HG02981 (cell line): ENCODE measurements around the gene COPA.
A peak's percentile ranks its signal among the peaks of the same experiment; 100 is the strongest.
"Not testable (repeated sequence)": the region's sequence is repeated elsewhere in the genome, so short reads cannot be mapped to it uniquely, and the experiment has no call there.

Experiments
- ATAC-seq: cut with Tn5 transposase; IDR thresholded peaks from one replicate; pipeline ENCODE4 v1.9.1; 2021; ENCODE audit warnings: mild to moderate bottlenecking, moderate library complexity; ENCODE audit not compliant: unreplicated experiment

COPA gene

DNA sequence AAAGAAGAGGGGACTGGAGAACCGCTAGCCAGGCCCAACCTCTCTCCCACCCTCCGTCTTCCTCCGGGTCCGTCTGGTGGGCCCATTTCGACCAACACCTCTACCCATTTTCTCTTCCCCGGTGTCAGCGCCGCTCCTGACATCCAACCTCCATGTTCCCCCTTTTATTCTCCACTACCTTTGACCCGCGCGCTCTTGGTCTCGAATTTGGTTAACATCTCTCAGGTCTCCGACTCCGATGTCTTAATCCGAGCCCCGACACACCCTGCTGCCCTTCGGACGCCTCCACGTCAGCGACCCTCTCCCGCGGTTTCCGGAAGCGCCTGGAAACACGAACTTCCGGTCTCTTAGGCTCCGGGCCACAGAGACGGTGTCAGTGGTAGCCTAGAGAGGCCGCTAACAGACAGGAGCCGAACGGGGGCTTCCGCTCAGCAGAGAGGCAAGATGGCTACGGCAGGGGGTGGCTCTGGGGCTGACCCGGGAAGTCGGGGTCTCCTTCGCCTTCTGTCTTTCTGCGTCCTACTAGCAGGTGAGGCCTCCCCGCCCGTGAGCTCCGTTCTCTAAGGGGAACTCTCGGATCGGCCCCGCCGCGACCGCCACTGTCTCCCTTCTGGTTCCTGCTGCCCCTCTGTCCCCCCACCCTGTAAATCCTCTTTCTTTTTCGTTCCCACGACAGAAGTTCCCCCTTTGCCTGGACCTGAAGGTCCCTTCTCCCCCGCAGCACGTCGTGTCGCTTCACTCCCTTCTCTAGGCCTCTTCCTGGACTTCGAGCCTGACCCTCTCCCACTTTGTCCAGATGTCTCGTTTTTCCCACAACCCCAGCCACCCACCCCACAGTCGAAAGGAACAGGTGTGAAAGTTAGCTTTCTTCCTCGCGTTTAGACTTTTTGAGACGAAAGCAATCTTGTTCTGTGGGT is at the start of gene COPA, which contains the start of gene NCSTN:
COPA (minus strand) TSS at position 298 of the 917 bp plus-strand sequence; CDS start at position 218, 80 bp downstream.
NCSTN (plus strand) TSS at position 431 of the 917 bp plus-strand sequence; CDS start at position 445, 14 bp downstream.
- ATAC-seq: peak; percentile 91

DNA sequence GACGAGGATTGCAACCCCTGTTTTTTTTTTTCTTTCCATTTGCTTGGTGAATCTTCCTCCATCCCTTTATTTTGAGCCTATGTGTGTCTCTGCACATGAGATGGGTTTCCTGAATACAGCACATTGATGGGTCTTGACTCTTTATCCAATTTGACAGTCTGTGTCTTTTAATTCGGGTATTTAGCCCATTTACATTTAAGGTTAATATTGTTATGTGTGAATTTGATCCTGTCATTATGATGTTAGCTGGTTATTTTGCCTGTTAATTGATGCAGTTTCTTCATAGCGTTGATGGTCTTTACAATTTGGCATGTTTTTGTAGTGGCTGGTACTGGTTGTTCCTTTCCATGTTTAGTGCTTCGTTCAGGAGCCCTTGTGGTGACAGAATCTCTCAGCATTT is 45.4 kb upstream of the COPA start:
- not testable (repeated sequence) for ATAC-seq

DNA sequence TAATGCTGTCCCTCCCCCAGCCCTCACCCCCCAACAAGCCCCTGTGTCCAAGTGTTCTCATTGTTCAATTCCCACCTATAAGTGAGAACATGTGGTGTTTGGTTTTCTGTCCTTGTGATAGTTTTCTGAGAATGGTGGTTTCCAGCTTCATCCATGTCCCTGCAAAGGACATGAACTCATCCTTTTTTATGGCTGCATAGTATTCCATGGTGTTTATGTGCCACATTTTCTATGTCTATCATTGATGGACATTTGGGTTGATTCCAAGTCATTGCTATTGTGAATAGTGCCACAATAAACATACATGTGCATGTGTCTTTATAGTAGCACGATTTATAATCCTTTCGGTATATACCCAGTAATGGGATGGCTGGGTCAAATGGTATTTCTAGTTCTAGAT is 41.8 kb upstream of the COPA start:
- ATAC-seq: not testable (repeated sequence)

DNA sequence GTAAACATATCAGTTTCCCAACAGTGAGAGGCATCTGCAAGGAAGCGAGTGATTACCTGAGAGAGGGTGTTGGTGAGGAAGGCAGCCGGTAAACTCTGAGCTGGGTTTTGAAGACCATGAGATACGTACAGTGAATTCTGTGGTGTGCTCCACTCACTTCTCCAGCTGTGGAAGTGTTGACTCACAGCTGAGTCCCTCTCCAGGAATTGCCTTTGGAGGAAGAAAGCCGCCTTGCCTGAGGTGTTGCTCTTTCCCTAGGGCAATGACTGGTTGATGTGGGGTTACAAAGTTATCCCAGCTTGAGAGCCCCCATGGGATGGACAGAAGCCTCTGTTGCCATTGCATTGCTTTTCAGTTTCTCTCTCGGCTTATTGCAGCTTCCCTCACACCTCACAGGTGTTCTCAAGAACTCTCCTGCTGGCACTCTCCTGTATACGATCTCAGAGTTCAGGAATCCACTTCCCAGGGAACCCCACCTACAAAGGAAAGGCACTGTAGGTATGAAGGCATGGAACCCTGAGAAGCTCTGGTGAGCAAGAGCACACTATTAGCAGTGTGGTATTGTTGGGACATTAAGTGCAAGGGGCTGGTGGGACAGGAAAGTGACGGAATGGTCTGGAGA is 34.6 kb upstream of the COPA start:
- ATAC-seq: no peak

DNA sequence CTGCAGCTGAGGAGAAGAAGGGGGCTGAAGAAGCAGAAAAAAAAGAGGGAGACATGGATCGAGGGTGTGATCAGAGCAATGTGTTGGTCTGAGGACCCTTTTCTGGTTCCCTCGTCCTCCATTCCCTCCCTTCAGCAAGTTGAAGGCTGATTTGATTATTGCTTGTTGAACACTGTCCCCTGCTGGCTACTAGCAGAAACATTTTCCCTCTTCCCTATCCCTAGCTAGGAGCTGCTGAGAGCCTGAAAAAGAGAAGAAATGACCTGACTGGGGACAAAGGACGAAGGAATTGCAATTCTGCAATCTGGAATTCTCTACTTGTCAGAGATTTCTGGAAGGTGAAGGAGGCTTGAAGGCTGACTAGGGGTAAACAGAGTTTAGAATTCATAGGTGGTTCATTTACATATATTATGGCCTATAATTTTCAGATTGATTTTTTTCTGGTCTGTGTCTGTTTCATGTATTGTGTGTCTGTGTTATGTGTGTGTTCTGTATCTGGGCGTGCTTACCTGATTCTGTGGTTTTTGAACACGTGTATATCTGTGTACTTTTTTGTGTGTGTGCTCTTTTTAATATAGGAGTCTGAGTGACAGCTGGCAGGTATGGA is 33.6 kb upstream of the COPA start:
- no peak for ATAC-seq

DNA sequence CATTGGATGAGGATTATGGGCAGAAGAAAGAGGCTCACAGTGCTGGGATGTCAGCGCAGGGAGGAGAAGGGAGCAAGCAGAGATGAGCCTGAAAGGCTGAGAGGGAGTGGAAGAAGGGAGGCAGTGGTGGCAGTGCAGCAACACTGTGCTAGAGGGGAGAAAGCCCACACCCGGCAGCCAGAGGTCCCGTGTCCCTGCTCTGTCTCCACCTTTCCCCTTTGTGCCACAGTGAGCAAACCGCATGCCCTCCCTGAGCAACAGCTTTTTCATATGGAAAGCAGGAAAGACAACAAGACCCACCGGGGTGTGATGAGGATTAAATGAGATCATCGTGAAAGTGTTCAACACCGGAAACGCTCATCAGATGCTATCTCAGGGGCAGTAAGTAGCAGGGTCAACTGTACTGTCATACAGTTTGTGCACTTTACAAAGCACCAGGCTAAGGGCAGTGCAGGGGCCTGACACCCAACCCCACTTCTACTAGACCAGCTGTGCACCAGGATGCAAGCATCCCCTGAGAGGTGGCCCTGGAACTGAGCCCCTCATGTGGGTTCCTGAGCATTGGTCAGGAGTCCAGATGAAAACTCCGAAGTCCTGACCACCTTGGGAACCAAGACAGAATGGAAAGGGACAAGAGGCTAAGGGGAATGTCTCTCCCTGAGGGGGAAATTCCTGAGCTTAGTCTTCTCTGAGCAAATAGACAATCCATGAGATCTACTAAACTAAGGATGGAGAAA is 32.9 kb upstream of the COPA start:
- no peak for ATAC-seq

DNA sequence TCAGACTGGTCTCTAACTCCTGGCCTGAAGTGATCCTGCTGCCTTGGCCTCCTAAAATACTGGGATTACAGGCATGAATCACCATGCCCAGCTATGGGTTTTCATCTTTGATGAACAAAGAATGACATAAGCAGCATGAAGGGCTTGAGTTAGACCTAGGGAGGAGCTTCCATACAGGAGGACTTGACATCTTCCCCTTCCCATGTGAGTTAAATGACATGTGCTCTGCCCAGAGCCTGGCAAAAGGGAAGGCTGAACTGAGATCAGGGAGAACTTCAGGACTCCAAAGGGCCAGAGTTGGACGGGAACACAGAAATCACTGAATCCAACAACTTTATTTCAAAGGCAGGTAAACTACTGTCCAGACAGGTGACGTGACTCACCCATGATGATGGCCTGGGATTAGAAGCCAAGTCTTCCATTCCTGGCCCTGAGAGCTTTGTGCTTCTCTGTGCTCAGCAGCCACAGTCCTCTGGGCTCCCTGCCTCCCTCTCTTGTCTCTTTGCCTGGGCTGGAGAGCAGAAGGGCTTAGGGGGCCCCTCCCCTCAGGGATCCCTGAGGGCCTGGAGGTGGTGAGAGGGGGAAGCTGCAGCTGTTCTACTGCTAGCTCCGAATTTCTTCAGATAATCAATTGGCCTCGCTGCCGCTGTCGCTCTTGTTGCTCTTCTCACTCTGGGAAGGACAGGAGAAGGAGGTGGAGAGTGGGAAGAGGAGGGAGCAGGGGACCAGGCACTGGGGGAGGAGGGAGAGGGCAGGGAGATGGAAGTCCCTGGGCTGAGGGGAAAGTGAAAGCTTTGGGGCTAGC is 31.5 kb upstream of the COPA start:
- ATAC-seq: no peak

DNA sequence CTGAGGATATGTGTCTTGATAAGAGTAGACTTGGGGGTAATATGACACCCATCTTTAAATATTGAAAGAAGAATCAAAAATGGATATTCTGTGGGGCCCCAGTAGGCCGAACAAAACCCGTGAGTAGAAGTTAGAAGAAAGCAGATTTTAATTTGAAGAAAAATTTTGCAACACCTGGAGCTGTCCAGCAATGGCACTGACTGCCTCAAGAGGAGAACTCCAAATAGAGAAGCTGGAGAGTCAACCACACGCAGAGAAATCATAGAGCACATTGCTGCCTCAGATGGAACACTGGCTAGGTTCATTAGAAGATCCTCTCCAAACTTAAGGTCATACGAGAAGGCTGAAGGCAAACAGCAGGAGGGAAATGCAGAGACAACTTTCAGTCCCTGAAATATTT is 30.6 kb upstream of the COPA start:
- no peak for ATAC-seq

DNA sequence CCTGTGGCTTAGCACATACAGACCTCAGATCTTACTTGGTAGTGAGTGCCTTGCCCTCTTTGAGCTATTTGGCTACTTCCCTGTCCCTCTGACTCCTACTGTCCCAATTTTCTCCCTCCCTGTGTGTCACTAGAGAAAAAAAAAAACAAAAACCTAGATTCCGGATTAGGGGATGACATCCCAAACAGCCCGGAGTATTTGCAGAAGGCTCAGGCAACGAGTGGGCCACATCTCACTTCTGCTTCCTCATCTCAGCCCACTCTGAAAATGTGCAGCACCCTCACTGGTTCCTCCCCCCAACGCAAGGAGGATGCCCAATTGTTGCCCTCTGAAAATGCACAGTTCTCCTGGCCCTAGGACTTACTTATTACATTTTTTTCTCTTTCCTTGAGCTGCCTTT is 28.7 kb upstream of the COPA start:
- no peak for ATAC-seq

DNA sequence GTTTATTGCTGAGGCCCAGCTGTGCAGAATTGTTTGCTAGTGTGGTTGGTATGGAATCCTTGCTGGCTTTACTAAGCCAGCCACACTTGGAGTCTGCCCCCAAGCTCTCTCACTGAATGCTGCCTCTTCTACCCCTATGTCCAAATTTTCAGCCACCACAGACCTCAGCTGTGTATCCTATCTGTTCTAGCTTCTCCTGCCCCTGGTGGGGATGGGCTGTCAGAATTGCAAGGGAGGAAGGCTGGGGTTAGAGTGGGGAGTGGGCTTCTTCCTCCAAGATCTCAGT is 28.2 kb upstream of the COPA start:
- ATAC-seq: no peak

DNA sequence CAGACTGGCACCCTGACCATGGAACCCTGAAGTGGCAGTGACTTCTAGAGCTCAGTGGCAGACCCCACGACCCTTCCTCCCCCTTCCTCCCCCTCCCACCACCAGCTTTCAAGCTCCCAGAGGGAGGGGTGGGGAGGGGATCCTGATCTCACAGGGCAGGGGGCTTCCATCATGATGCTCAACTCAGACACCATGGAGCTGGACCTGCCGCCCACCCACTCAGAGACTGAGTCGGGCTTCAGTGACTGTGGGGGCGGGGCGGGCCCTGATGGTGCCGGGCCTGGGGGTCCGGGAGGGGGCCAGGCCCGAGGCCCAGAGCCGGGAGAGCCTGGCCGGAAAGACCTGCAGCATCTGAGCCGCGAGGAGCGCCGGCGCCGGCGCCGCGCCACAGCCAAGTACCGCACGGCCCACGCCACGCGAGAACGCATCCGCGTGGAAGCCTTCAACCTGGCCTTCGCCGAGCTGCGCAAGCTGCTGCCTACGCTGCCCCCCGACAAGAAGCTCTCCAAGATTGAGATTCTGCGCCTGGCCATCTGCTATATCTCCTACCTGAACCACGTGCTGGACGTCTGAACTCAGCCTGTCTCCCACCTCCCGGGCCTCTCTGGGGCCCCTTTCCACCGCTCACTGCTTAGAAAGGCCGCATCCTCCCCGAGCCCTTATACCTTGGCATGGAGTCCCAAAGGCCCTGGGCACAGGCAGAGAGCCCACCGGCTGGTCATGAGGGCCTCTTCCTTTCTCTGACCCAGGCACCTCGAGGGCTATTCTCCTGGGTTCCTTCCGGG is 27.7 kb upstream of the COPA start:
- ATAC-seq: no peak

DNA sequence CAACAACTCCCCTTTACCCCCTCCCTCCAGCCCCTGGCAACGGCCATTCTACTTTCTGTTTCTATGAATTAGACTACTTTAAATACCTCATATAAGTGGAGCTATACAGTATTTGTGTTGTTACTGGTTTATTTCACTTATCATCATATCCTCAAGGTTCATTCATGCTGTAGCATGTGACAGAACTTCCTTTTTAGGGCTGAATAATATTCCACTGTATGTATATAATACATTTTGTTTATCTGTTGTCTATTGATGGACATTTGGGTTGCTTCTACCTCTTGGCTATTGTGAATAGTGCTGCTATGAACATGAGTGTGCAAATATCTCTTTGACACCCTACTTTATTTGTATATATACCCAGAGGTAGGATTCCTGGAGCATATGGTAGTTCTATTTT is 26.0 kb upstream of the COPA start:
- no peak for ATAC-seq

DNA sequence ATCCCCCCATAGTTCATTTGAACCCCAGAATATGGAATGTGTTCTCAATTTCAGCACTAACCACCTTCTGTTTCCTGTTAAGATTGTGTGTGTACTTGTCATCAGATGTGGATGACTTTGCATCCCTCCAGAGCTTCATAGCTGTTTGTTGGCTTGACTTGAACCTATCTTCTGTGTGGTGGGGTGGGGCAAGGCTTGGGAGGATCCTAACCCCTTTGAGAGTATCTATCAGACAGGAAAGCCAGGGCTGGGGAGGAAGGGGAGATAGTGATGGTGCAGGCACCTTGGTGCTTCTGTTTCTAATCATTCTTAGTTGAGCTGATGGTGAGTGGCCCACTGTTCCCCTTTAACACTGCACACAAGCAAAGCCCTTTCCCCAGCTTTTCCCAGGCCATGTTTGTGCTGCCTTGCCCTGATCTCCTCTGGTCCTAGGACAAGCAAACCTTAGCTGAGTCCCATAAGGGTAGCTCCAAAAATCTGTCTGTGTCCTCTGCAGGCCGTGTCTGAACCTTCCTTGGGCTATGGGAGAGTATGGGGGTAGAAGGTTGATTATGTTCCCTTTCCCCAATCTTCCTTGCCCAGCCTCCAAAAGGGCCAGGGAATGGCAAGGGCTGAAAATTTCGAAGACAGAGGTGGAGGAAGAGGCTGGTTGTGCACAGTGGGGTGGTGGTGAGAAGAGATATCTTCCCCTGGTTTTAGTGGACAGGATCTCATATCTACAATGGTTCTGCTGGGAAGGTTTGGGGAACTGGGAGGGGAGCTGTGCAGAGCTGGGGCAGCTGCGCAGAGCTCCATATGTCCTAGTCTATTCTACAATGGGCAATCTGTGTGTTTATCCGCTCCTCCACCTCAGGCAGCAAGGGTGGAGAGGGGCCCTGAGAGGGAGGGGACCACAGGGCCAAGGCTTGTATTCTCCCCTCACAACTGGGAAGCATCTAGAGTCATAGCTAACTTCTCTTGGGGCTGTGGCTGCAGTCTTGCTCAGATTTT is 25.2 kb upstream of the COPA start:
- no peak for ATAC-seq

DNA sequence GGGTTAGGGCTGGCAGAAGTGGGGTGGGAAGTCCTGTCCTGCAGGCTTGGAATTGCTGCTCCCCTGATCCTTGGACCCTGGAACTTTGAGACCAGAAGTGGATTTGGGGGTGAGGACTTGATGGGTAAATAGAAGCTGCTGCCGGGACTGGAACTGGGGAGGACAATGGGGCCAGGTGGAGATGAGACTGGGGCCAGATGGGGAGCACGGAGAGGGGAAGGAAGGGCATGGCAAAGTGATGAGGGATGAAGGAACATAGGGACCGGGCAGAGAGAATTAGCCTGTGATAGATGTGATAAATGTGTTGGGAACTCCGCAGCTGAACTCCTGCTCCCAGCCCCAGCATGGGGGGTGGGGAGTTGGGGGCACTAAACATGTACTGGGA is 24.5 kb upstream of the COPA start:
- ATAC-seq: no peak

DNA sequence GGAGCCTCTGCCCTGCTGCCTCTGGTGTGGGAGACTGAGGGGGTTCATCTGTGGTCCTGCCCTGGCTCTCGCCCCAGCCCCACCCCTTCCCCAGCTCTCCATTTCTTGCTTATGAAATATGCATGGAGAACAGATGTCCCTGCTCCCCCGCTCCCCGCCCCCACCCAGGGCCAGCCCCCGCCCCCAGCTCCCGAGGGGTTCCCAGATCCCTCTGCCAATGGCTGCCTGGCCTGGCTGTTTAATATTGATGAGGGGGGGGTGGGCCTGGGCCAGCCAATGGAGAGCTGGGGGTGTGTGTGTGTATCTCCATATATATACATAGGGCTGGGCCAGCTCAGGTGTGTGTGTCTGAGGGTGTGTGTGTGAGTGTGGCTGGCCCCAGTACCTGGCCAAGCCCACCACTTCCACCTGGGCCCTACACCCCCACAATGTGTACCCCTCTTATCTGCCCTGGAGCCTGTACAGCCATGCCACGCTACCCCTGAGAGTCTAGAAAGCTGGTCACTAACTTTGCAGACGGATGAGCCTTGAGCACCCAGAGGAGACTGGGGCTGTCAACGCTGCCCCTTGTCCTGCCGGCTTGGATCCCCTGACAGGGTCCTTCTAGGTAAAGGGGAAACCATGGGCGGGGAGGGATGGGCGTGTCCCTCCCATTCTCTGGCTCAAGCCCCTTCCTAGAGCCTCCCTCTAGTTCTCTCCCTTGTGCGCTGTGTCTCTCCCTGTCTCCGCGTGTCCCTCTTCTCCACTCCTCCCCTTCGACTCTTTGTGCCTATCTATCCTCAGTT is 23.9 kb upstream of the COPA start, which contains the start of gene NHLH1:
NHLH1 (plus strand) TSS at position 341 of the 785 bp plus-strand sequence. CDS start 3,661 bp downstream, outside the sequence.
- ATAC-seq: no peak

DNA sequence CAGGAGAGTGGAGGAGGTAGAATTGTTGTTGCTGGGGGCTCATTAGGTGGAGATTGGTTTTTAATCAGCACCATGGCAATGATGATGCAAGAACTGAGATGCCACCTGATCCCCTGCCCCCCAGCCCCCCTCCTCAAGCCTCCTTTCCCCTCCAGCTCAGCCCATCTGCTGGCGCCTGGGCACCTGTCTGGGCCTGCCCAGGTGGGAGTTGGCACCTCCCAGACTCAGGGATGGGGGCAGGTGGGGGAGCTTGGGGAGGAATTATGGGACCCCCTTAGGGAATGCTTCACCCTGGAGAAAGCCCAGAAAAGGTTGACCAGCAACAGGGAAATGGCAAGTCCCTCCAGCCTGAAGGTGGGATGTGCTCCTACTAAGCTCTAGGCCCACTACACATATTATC is 22.3 kb upstream of the COPA start:
- no peak for ATAC-seq

DNA sequence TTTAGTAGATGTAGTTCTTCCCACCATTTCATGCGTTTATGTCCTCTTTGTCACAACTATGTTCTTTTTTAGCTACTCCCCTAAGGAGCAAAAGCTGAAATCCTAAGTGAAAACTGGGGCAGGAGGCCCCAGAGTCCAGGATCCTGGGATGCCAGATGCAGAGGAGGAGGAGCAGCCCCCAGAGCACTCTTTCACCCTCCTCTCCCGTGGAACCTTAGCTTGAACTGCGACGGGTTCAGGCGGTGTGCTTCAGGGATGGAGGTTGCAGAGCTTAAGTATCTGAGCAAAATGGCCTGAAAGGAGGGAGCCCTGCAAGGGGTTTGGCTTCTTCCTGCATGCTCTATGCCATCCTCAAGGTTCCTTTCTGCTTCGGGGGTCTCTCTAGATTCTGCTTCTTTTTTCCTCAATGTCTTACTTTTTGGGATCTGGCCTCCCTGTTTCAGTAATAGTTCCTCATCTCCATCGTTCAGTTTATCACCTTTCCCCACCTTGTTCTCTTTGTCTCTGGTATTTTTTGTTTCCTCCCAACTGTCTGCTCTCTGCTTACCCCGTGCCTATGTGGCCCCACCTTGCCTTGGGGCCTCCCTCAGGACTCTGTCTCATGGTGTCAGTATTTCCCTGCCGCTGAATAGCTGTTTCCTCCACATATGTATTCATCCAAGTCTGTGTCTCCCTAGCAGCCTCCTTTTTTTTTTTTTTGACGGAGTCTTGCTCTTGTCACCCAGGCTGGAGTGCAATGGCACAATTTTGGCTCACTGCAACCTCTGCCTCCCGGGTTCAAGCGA is 21.1 kb upstream of the COPA start:
- ATAC-seq: no peak
